Daoy (cell line): ENCODE measurements around the gene GJA3. TPM values are rescaled to one million over a fixed set of nuclear protein-coding genes. Genes with fewer than 3 reads are reported as not detected.

Source experiments
- DNase-seq: peaks from one replicate; pipeline ENCODE4 v3.0.0-alpha.2; 2015; ENCODE audit warnings: low read depth
- total RNA-seq: library from RNA; depleted of rRNA; stranded (reverse); fragments of >200 nt; shearing (Covaris generic); gene quantifications from 2 replicates; pipeline ENCODE4 v1.2.3, GENCODE V29; 2014; rRNA removed

GJA3 gene
- total RNA-seq = 0.89 and 1.4 TPM in 2 replicates

DNA sequence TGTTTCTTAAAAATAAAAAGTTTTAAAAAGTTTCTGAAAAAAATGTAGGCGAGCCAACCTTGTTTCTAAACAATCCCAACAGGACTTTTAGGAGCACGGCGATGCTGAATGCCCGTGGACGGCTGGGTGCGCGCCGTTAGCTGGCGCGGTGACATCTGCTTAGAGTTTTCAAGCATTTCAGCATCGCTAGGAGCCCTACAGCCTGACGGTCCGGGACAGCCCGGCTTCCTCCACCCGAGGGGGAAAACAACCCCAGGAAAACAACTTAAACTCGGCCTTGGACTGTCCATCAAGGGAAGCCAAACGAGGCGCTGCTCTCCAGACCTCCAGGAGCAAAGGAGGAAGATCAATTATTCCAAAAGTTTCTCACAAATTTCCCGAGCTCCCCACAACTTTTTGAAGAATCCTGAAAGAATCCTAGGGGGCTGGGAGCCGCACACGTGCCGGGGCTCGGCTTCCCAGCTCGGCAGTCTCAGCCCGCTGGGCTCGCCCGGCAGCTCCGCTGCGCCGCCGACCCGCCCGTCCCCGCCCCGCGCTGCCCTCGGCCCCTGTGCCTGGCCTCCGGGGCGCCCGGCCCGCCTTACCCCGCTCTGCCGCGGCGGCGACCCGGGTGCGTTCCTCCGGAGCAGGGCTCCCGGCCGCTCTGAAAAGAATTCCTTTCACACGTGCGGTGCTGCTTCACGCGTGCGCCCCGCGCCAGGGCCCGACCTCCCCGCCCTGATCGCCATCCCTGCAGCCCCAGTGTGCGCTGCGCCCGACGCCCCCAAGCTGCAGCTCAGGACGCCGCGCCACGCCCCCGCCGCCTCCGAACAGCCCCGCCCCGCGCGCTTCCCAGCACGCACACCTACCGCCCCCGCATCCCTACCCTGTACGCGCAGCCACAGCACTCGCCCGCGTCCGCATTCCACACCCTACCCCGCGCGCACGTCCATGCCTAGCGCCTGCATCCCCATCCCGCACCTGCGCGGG is at the start of gene GJA3:
GJA3 (minus strand) TSS at position 747 of the 969 bp plus-strand sequence. CDS start 17,764 bp downstream, outside the sequence.
- DNase-seq = peak; percentile 66

DNA sequence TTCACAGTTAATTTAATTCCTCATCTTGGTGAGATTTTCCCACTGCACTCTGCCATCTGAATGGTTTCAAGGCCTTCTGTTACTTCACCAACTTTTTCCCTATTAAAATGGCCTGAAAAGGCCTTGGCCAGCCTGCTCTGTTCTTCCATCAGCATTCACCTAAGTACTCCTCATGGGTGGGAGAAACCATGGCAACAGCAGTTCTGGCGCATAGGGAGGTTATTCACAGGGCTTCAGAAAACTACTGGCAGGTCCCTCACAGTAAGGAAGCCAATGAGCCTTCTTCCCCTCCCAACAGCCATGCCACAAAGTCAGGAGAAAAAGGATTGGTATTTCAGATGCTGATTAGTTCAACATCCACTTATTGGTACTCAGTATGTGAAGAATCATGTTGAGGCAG is 49.1 kb upstream of the GJA3 start:
- no peak for DNase-seq

DNA sequence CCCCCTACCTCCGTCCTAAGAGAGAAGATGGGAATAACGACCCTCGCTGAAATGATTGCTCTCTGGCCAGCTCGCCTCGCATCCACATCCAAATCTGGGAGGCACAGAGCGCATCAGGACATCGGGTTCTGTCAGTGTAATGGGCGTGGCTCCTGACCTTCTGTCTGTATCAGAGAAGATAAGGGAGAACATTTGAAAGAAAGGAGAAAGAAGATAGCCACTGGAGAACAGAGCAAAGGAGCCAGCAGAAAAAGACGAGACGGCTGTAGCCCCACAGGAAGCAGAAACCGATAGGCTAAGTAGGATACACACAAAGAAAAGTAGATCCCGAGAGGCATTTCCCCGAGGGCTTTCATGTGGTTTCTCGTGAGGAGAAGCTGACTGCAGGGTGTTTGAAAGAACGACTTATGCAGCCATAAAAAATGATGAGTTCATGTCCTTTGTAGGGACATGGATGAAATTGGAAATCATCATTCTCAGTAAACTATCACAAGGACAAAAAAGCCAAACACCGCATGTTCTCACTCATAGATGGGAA is 45.9 kb upstream of the GJA3 start:
- no peak for DNase-seq

DNA sequence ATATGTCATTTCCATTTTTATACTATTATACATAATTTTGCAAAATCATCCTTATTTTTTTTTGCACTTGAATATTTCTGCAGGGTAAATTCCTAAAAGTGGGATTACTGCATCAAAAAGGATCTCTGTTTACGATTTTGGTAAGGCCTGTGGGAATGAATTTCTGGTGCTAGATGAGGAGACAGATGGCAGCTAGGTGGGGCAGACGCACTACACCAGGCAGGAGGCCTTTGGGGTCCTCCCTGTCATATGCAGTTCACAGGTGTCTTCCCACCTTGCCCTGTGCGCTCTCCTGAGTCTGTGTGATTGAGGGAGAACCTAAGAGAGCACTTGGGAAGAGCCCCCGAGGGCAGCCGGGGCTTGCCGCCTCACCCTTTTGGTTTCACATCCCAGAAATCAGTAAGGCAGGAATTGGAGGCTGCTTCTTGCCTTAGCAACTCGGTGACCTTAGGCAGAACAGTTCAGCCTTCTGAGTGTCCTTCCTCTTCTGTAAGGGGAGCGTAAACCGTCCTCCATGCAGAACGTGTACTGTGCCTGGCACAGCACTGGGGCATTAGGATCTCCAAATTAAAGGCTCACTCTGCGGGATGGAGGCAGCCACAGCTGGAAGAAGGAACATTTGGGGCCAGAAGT is 45.3 kb upstream of the GJA3 start:
- no peak for DNase-seq

DNA sequence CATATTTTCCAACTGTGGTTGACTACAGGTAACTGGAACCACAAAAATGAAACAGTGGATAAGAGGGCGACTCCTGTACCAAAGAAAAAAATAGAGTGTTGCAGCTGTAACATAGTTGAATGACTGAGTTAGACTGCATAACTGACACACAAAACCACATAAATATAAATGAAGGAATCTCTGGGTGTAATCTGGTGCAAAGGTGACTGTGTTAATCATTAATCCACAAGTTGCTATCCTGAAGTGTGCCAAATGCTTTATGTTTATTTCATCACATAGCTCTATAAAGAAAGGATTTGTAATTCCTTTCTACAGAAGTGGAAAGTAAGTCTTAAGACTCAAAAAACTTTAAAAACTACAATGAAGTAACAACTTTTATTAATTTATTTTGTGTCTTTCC is 37.9 kb upstream of the GJA3 start:
- no peak for DNase-seq

DNA sequence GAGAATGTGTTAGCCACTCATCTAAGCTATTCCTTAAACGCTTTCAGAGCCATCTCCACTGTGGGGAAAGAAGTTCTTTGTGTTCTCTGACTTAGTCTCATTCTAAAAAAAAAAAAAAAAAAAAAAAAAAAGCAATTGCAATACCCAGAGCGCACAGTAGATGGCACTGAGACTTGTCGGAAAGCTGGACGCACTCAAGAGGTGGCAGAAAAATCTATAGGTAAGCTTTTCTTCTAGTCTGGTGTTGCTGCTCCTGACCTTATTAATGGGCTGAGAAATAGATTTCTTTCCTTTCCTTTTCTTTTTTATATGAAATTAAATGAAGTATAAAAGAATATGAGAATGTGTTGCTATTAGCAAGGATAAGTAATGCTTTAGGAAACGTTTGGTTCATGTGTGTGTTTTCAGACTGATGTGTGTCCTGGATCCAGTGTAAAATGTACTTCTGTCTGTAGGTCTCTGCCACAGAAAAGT is 36.5 kb upstream of the GJA3 start:
- peak; percentile 39 for DNase-seq

DNA sequence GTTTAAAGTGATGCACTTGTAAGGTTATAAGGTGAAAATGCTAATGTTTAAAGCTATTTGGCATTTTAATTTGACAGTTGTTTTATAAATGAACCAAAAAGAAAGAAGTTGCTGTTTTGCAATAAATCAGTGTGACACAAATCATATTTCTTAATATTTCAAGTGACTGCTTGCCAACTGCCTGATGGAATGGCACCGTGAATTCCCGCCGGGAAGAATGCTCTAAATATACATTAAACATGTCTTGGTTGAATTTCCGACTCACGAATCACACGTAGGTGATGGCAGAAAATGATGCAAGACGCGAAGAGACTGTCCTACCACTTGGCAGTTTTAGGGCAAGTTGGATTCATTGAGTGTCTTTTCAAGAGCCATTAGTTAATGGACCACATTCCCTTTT is 34.9 kb upstream of the GJA3 start:
- DNase-seq = no peak

DNA sequence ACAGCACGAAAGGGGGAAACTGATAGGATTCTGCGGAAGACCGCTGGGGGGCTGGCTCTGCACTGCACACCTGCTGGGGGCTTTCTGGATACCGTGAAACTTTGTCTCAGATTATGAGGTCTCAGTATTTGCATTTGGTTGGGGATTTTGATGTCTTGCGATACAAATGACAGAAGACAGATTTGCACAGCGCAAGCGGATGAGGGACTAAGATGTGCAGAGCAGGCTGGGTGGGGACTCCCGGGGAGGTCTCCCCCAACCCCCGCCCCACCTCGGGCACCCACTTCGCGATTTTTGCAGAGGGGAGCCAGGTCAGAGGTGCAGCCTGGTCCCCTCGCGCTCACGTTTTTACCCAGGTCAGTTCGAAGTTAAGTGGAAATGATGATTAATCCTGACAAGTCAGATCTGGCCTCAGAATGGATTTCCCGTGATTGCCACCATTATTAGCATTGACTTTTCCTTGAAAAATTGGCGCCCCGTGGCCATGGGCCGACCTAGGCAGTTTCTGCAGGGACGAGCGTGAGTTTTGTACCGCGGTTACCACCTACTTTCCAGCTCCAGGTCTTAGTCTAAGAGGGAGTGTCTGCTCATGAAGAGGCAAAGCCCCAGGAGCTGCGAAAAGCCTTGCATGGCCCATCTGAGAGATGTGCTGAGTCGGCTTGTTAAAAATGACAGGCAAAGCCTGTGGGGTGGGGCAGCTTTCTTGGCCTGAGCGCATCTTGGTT is 33.2 kb upstream of the GJA3 start:
- no peak for DNase-seq

DNA sequence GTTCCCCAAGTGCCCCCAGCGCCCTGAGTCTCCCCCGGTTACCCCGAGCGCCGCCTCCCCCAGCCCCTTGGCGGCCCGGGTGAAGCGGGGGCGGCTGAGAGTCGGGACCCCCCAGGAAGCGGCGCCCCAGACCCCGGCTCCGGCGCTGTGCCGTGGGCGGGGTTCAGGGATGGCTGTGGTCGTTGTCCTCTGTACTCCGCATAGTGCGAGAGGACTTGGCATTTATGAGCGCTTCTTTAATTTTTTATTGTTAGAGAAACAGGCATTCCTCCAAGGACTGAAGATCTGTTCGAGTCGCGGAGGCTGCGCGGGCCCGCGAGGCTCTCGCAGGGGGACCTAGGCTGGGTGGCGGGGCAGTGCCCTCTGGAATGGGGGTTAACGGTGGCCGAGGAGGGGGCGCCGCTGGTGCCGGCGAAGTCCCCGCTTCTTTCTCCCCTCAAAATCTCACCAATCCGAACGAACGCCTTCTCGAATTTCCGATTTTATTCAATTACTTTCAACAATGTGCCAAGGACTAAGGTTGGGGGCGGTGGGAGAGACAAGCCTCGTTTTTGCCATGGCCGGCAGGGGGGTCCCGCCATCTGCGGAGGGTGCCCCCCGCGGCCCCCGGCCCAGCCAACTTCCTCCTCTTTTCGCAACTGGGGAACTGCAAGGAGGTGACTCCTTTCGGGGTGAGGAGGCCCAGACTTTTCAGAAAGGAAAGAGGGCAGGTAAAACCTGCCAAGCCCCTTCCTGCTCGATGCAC is 32.5 kb upstream of the GJA3 start:
- no peak for DNase-seq

DNA sequence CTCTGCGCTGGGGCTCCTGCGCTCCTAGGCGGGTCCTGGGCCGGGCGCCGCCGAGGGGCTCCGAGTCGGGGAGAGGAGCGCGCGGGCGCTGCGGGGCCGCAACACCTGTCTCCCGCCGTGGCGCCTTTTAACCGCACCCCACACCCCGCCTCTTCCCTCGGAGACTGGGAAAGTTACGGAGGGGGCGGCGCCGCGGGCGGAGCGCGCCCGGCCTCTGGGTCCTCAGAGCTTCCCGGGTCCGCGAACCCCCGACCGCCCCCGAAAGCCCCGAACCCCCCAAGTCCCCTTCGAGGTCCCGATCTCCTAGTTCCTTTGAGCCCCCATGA is 31.9 kb upstream of the GJA3 start, which contains the start of gene GJB2:
GJB2 (minus strand) TSS at position 103 of the 326 bp plus-strand sequence. CDS start 3,357 bp downstream, outside the sequence.
- peak; percentile 13 for DNase-seq

DNA sequence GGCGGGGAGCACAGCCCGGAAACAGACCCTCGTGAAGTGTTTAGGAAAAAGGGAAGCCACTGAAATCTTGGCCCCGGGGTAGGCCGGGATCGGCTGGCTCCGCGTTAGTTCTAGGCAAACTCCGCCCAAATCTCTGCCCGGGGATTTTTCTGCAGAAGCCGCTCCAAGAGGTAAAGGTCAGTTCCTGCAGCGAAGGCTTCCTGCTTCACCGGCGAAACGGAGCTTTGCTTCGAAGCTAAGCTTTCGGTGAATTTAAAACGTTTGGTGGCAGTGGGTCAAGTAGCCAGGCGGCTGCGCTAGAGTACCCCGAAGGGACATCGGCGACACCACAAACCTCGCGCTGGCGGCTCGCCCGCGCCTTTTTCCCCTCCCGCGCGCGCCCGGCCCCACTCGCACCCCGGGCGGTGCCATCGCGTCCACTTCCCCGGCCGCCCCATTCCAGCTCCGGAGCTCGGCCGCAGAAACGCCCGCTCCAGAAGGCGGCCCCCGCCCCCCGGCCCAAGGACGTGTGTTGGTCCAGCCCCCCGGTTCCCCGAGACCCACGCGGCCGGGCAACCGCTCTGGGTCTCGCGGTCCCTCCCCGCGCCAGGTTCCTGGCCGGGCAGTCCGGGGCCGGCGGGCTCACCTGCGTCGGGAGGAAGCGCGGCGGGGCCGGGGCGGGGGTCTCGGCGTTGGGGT is 31.4 kb upstream of the GJA3 start:
- peak; percentile 34 for DNase-seq

DNA sequence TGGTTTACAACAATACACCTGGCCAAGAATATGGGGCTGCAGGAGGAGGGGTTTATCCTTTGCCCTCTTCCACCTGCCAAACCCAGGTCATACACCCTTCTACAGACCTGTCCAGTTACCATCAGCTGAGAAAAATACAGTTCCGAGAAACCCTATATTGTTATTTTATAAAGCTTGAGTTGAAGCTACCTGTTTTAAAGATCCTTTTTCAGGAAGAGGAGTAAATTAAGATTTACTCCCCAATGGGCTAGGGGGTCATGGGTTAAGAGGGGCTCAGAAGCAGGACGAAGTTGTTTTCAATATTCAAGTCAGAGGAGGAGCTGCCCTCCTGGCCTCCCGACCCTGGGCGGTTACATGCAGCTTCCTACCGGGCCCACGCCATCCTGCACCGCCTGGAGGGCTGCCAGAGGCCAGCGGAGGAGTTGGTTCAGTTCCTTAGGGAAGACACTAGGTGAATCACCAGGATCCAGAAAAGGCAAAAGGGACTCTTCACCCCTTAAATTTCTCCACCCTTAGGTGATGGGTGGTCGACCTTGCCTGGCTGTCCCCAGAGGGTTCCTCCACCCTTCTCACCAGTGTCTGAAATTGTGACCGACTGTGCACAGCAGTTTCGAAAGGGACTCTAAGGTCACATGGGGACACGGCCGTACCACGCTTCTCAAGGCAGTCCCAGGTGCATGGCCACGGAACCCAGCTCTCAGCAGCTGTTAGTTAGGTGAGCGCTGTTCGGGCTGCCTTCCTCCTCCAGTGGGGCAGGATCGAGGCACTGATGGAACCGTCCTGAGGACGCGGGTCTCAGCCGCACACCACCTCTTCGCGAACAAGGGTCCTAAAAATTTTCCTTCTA is 30.7 kb upstream of the GJA3 start:
- DNase-seq = peak; percentile 56

DNA sequence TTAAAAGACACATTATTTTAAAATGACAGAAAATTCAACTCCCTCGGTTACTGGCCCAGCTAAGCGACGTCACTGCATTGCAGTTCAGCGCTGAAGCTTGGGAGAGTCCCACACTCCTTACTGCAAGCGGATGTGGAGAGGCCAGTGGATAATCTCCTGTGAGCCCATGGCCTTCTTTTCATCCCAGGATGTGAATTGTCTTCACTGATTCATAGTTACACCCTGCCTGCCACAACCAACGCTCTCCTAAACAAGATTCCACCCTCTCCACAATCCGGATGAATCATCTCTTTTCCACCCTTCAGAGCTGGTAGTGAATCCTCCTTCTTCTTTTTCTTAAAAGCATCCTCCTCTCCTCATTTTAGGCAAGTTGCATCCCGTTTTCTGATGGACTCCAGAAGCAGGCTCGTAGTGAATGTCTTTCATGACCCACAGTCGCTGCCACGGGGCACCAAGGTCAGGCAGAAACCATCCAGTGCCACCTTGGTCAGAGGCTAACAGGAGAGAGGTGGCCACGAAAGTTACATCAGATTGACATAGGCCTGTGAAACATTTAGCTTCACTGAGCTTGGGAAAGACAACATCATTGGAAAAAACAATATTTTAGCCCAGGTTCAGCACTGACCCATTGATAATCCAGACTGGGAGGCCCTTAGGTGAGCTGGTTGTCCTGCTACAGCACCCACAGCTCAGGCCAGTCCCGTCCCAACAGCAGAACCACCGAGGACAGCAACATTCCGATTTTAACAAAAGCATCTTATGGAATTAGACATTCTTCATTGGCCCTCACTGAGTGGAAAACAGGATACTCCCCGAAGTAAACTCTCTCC is 29.8 kb upstream of the GJA3 start:
- peak; percentile 87 for DNase-seq

DNA sequence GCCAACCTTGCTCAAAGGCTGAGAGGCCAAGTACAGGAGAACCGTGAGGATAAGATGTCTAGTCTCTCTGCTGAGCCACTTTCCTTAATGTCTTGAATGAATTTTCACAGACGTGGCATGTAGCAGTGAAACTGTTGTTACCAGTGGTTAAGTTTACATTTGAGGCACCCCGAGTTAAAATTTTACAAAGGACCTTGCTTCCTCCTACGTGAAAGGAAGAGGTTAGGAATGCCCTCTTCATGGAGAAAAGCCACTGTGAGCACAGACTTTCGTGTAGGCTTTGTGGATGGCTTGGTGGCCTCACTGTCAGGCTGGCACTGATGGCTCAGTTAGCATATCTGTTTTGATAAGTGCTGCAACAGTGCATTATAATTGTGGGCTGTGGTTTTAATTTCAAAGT is 29.2 kb upstream of the GJA3 start:
- no peak for DNase-seq

DNA sequence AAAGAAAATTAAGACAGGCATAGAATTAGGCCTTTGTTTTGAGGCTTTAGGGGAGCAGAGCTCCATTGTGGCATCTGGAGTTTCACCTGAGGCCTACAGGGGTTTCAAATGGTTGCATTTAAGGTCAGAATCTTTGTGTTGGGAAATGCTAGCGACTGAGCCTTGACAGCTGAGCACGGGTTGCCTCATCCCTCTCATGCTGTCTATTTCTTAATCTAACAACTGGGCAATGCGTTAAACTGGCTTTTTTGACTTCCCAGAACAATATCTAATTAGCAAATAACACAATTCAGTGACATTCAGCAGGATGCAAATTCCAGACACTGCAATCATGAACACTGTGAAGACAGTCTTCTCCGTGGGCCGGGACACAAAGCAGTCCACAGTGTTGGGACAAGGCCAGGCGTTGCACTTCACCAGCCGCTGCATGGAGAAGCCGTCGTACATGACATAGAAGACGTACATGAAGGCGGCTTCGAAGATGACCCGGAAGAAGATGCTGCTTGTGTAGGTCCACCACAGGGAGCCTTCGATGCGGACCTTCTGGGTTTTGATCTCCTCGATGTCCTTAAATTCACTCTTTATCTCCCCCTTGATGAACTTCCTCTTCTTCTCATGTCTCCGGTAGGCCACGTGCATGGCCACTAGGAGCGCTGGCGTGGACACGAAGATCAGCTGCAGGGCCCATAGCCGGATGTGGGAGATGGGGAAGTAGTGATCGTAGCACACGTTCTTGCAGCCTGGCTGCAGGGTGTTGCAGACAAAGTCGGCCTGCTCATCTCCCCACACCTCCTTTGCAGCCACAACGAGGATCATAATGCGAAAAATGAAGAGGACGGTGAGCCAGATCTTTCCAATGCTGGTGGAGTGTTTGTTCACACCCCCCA is 28.1 kb upstream of the GJA3 start:
- DNase-seq = no peak

DNA sequence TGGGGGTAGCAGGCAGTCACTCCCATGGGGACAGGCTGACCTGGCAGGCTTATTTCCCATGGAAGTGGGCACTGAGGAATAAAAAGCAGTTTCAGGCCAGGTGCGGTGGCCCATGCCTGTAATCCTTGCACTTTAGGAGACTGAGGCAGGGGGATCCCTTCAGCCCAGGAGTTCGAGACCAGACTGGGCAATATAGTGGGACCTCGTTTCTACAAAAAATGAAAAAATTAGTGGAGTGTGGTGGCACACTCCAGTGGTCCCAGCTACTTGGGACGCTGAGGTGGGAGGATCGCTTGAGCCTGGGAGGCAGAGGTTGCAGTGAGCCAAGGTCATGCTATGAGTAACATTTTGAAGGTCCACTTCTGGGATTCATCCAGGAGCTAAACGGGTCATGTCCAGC is 25.9 kb upstream of the GJA3 start:
- DNase-seq = no peak

DNA sequence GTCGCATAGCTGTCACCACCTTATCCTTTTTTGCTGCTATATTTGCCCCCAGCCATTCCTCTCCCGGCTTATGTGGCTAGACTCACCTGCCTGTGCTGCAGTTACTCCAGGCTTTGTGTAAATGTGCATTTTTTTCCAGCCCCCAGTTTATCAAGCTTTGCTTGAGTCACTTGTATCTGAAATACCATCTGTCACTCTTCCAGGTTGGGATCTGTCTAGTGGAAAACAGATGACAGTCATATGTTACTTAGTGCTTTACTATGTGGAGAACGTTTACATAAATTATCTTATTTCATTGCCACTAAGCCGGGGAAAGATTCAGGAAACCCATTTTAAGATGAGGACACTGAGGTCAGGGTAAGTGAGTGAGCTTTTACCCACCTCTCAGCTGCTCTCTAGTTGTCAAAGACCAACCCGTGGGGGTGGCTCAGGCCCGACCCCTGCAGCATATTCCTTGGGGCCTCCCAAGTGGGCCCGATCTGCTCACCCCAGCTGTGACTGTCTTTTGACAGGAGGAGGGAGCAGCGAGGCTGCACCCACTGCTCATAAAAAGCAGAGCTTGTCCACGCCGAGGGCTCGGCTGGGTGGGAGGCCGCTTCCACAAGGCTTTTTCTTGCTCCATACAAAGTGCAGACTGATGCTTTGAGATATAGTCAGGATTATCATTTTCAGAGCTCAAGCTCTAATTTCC is 24.7 kb upstream of the GJA3 start:
- no peak for DNase-seq
